GM19099 (cell line): ENCODE data around the gene CSF1R.

Experiments used
- POLR2A ChIP-seq: IDR thresholded peaks from 3 replicates; pipeline ENCODE4 v1.6.1; 2011; ENCODE audit warnings: low read depth; ENCODE audit not compliant: insufficient read length; ENCODE audit errors: extremely low read depth

The CSF1R gene

GRCh38 chr5:150085950-150086715 is at the start of gene CSF1R:
Gene CSF1R (minus strand): TSS chr5:150086554. CDS start chr5:150086427, 127 bp downstream.
- no peak for TF ChIP-seq POLR2A

- no peak for TF ChIP-seq POLR2A
These were observed 49.4 kb upstream of the CSF1R start for GRCh38 chr5:150135557-150136304.

GRCh38 chr5:150134198-150134588 is 47.8 kb upstream of the CSF1R start:
- no peak for TF ChIP-seq POLR2A

- TF ChIP-seq POLR2A: no peak
These were observed 47.3 kb upstream of the CSF1R start for GRCh38 chr5:150133581-150134197.

GRCh38 chr5:150132740-150133139 is 46.4 kb upstream of the CSF1R start:
- no peak for TF ChIP-seq POLR2A

- no peak for TF ChIP-seq POLR2A
These were observed 45.8 kb upstream of the CSF1R start for GRCh38 chr5:150131978-150132694.

- TF ChIP-seq POLR2A: no peak
These were observed 45.1 kb upstream of the CSF1R start for GRCh38 chr5:150131461-150131860.

- no peak for TF ChIP-seq POLR2A
These were observed 44.2 kb upstream of the CSF1R start for GRCh38 chr5:150130493-150130922.

GRCh38 chr5:150129813-150130492 is 43.6 kb upstream of the CSF1R start:
- no peak for TF ChIP-seq POLR2A

- no peak for TF ChIP-seq POLR2A
These were observed 43.1 kb upstream of the CSF1R start for GRCh38 chr5:150129454-150129812.

- no peak for TF ChIP-seq POLR2A
These were observed 40.5 kb upstream of the CSF1R start for GRCh38 chr5:150126921-150127265.

- no peak for TF ChIP-seq POLR2A
These were observed 40.0 kb upstream of the CSF1R start for GRCh38 chr5:150126199-150126920.

GRCh38 chr5:150125334-150125733 is 39.0 kb upstream of the CSF1R start:
- no peak for TF ChIP-seq POLR2A

- TF ChIP-seq POLR2A: no peak
These were observed 38.2 kb upstream of the CSF1R start for GRCh38 chr5:150124596-150124995.
